Caco-2 (cell line): ENCODE results near the gene ASB4. TPM values are rescaled to one million over a fixed set of nuclear protein-coding genes. Genes with fewer than 3 reads are reported as not detected.

ENCODE experiments used
- BruUV-seq: library from RNA; stranded (reverse); fragments of 400-500 nt; replicated peaks from 2 replicates; lab custom pipeline; 2021; lab: Mats Ljungman, UMichigan
- CTCF ChIA-PET: fragments of 300-600 bp; sonication (Branson Sonifier 250); formaldehyde crosslinking; loops from one replicate; lab custom pipeline; 2022; ENCODE audit warnings: antibody characterized with exemption; lab: Charles Lee
- POLR2A ChIA-PET: fragments of 300-600 bp; sonication (Branson Sonifier 250); formaldehyde crosslinking; loops from one replicate; lab custom pipeline; 2022; ENCODE audit warnings: antibody characterized with exemption; lab: Charles Lee
- DNase-seq, 2 experiments: peaks; one replicate each; pipeline versions ENCODE4 v3.0.0 to v3.0.0-alpha.2; 2020 to 2022
- H3K27me3 ChIP-seq: replicated peaks from 2 replicates; pipeline ENCODE4 v1.6.0; 2011; ENCODE audit warnings: low read length; ENCODE audit not compliant: control insufficient read depth, insufficient read depth
- H3K36me3 ChIP-seq: 2 replicates; pipeline ENCODE4 v1.5.1; 2011; ENCODE audit warnings: low read length; ENCODE audit not compliant: control insufficient read depth, insufficient read depth
- H3K4me1 ChIP-seq: fragments of 250-450 bp; sonication (Bioruptor Pico); 2 replicates; pipeline ENCODE4 v1.5.1; 2020; ENCODE audit warnings: mild to moderate bottlenecking
- H3K4me3 ChIP-seq: 2 replicates; pipeline ENCODE4 v1.5.1; 2011; ENCODE audit warnings: low read depth, mild to moderate bottlenecking, control low read depth, low read length
- H3K9me3 ChIP-seq: fragments of 250-450 bp; sonication (Bioruptor Pico); 2 replicates; pipeline ENCODE4 v1.5.1; 2020; ENCODE audit warnings: mild to moderate bottlenecking, moderate library complexity
- H3K27ac Mint-ChIP-seq: one replicate; pipeline ENCODE4 v1.8.0; 2022; ENCODE audit warnings: mixed read lengths; ENCODE audit not compliant: unreplicated experiment
- H3K27me3 Mint-ChIP-seq: one replicate; pipeline ENCODE4 v1.8.0; 2022; ENCODE audit warnings: mixed read lengths; ENCODE audit not compliant: insufficient read depth, unreplicated experiment
- H3K36me3 Mint-ChIP-seq: one replicate; pipeline ENCODE4 v1.8.0; 2022; ENCODE audit warnings: mild to moderate bottlenecking, mixed read lengths; ENCODE audit not compliant: insufficient read depth, unreplicated experiment
- H3K4me1 Mint-ChIP-seq: one replicate; pipeline ENCODE4 v1.8.0; 2022; ENCODE audit warnings: low read depth, mixed read lengths; ENCODE audit not compliant: unreplicated experiment
- H3K4me3 Mint-ChIP-seq: one replicate; pipeline ENCODE4 v1.8.0; 2022; ENCODE audit warnings: mild to moderate bottlenecking, moderate library complexity, mixed read lengths; ENCODE audit not compliant: unreplicated experiment
- H3K9me3 Mint-ChIP-seq: one replicate; pipeline ENCODE4 v1.8.0; 2022; ENCODE audit warnings: mixed read lengths; ENCODE audit not compliant: unreplicated experiment
- CTCF ChIP-seq, 2 experiments: fragments of 200-600 bp in 1 of 2; IDR thresholded peaks; 1 replicate in 1 of 2; 2 replicates in 1 of 2; pipeline versions ENCODE4 v1.5.1 to v1.8.0; 2011 to 2022; ENCODE audit warnings: antibody characterized with exemption in 1 of 2, control low read depth in 1 of 2, inconsistent platforms in 1 of 2, low read depth in 1 of 2, low read length in 1 of 2, mild to moderate bottlenecking in 1 of 2, moderate library complexity in 1 of 2; ENCODE audit not compliant: insufficient read depth in 1 of 2, severe bottlenecking in 1 of 2, unreplicated experiment in 1 of 2
- intact Hi-C: fragments of 100-400 bp; cut with micrococcal nuclease; formaldehyde crosslinking; loops from one replicate; pipeline ENCODE4 v1.10.0; 2022; ENCODE audit not compliant: unreplicated experiment
- total RNA-seq: library from RNA; stranded (reverse); gene quantifications from 2 replicates; pipeline ENCODE4 v1.2.3, GENCODE V29; 2022

ASB4 gene
- total RNA-seq, 1 experiment from 2014 or later, result not detected

GRCh38 chr7:95582578-95583293 lies 97.0 kb downstream of the ASB4 start:
- BruUV-seq, result no TSS peak
- peaks cover 15% of the 10 kb centered on the region for H3K27me3 Mint-ChIP-seq
- no peak for DNase-seq
- H3K4me3 Mint-ChIP-seq, result no peak overlapping the region
- TF ChIP-seq CTCF (IDR thresholded peaks at IDR 0.05; ENCODE audit: insufficient read depth in 1 of 2, low read depth in 1 of 2, low read length in 1 of 2, severe bottlenecking in 1 of 2, unreplicated experiment in 1 of 2), result no peak
- intact Hi-C loops, result no loop called here
- H3K36me3 Mint-ChIP-seq, result no peaks in the 10 kb centered on the region
- H3K4me3 ChIP-seq, result no peak overlapping the region
- ChIA-PET CTCF (no interaction called here), POLR2A (no interaction called here)
- no peaks in the 10 kb centered on the region for H3K9me3 ChIP-seq
- H3K27me3 ChIP-seq, result no peaks in the 10 kb centered on the region
- no peak overlapping the region for H3K27ac Mint-ChIP-seq
- no peaks in the 10 kb centered on the region for H3K4me1 Mint-ChIP-seq
- H3K4me1 ChIP-seq, result no peaks in the 10 kb centered on the region
- H3K36me3 ChIP-seq, result no peaks in the 10 kb centered on the region
- no peaks in the 10 kb centered on the region for H3K9me3 Mint-ChIP-seq

GRCh38 chr7:95583834-95584621 lies 98.3 kb downstream of the ASB4 start:
- TF ChIP-seq CTCF (IDR thresholded peaks at IDR 0.05; ENCODE audit: insufficient read depth in 1 of 2, low read depth in 1 of 2, low read length in 1 of 2, severe bottlenecking in 1 of 2, unreplicated experiment in 1 of 2), result no peak
- Histone ChIP-seq H3K27me3 (no peaks in the 10 kb centered on the region), H3K9me3 (no peaks in the 10 kb centered on the region), H3K4me3 (no peak overlapping the region), H3K36me3 (no peaks in the 10 kb centered on the region), H3K4me1 (no peaks in the 10 kb centered on the region)
- no TSS peak for BruUV-seq
- H3K27ac Mint-ChIP-seq, result no peak overlapping the region
- ChIA-PET CTCF (no interaction called here), POLR2A (no interaction called here)
- no peak for DNase-seq
- no peaks in the 10 kb centered on the region for H3K4me1 Mint-ChIP-seq
- no peaks in the 10 kb centered on the region for H3K36me3 Mint-ChIP-seq
- H3K4me3 Mint-ChIP-seq, result no peak overlapping the region
- no peaks in the 10 kb centered on the region for H3K9me3 Mint-ChIP-seq
- intact Hi-C loops, result no loop called here
- H3K27me3 Mint-ChIP-seq, result peaks cover 15% of the 10 kb centered on the region

GRCh38 chr7:95584769-95585425 lies 99.2 kb downstream of the ASB4 start:
- no peaks in the 10 kb centered on the region for H3K36me3 Mint-ChIP-seq
- no peaks in the 10 kb centered on the region for H3K9me3 Mint-ChIP-seq
- no peak for DNase-seq
- no peaks in the 10 kb centered on the region for H3K4me1 Mint-ChIP-seq
- ChIA-PET POLR2A (no interaction called here), CTCF (no interaction called here)
- Histone ChIP-seq H3K36me3 (no peaks in the 10 kb centered on the region), H3K4me1 (no peaks in the 10 kb centered on the region), H3K9me3 (no peaks in the 10 kb centered on the region), H3K4me3 (no peak overlapping the region), H3K27me3 (no peaks in the 10 kb centered on the region)
- BruUV-seq, result no TSS peak
- no peak overlapping the region for H3K4me3 Mint-ChIP-seq
- intact Hi-C loops, result no loop called here
- peaks cover 12% of the 10 kb centered on the region for H3K27me3 Mint-ChIP-seq
- H3K27ac Mint-ChIP-seq, result no peak overlapping the region
- TF ChIP-seq CTCF (IDR thresholded peaks at IDR 0.05; ENCODE audit: insufficient read depth in 1 of 2, low read depth in 1 of 2, low read length in 1 of 2, severe bottlenecking in 1 of 2, unreplicated experiment in 1 of 2), result no peak
